GM12878 (cell line): ENCODE measurements around the gene FAM13C. TPM values are rescaled to one million over a fixed set of nuclear protein-coding genes. Genes with fewer than 3 reads are reported as not detected.

Experiments
- ATAC-seq: fragments of 200-7000 bp; cut with Tn5 transposase; 3 replicates; pipeline ENCODE4 v1.9.1; 2020; ENCODE audit warnings: mild to moderate bottlenecking, moderate library complexity
- BruUV-seq: library from RNA; stranded (reverse); fragments of 400-500 nt; replicated peaks from 2 replicates; lab custom pipeline; 2021; lab: Mats Ljungman, UMichigan
- CTCF ChIA-PET: fragments of 300-600 bp; sonication (Branson Sonifier 250); formaldehyde crosslinking; extraction: SDS; loops from one replicate; lab custom pipeline; 2021; ENCODE audit warnings: inconsistent platforms; lab: Yijun Ruan, JAX
- POLR2A ChIA-PET: fragments of 350-600 bp; formaldehyde crosslinking; extraction: SDS; loops from one replicate; lab custom pipeline; 2021; ENCODE audit warnings: inconsistent platforms; lab: Charles Lee
- RAD21 ChIA-PET: fragments of 300-600 bp; sonication (Branson Sonifier 250); formaldehyde crosslinking; loops from one replicate; lab custom pipeline; 2023; ENCODE audit warnings: antibody characterized with exemption; ENCODE audit not compliant: unreplicated experiment; lab: Charles Lee
- SMC1A ChIA-PET: fragments of 300-600 bp; sonication (Branson Sonifier 250); formaldehyde crosslinking; loops from one replicate; lab custom pipeline; 2023; ENCODE audit not compliant: unreplicated experiment, uncharacterized antibody; lab: Charles Lee
- DNase-seq: peaks from one replicate; pipeline ENCODE4 v3.0.0-alpha.2; 2011; ENCODE audit warnings: low read depth, low spot score
- FAIRE-seq: peaks from 3 replicates; lab custom pipeline; 2011; peaks lifted over from hg19 to GRCh38; lab: Jason Lieb, UNC
- H2AFZ ChIP-seq: 2 replicates; pipeline ENCODE4 v1.6.0; 2011; ENCODE audit warnings: low read depth, low read length, control low read depth; ENCODE audit not compliant: control insufficient read depth
- H3K27ac ChIP-seq: 2 replicates; pipeline ENCODE4 v1.5.1; 2011; ENCODE audit warnings: control low read depth; ENCODE audit not compliant: control insufficient read depth, insufficient read depth
- H3K27me3 ChIP-seq, 2 experiments: replicated peaks in 1 of 2; 2 replicates each; pipeline versions ENCODE4 v1.6.0 to v1.6.1; 2011; ENCODE audit warnings: low read length in 1 of 2; ENCODE audit not compliant: control insufficient read depth in 2 of 2, insufficient read depth in 2 of 2
- H3K36me3 ChIP-seq, 2 experiments: 2 replicates each; pipeline ENCODE4 v1.5.1; 2011; ENCODE audit warnings: low read length in 1 of 2; ENCODE audit not compliant: control insufficient read depth in 2 of 2, insufficient read depth in 2 of 2
- H3K4me1 ChIP-seq: 2 replicates; pipeline ENCODE4 v1.6.1; 2011; ENCODE audit warnings: mild to moderate bottlenecking, low read length, moderate library complexity, mixed read lengths; ENCODE audit not compliant: control insufficient read depth, insufficient read depth
- H3K4me2 ChIP-seq: 2 replicates; pipeline ENCODE4 v1.6.0; 2011; ENCODE audit warnings: control low read depth; ENCODE audit not compliant: control insufficient read depth, insufficient read depth
- H3K4me3 ChIP-seq: fragments of 200-600 bp; sonication (generic); 2 replicates; pipeline ENCODE4 v1.5.1; 2016
- H3K79me2 ChIP-seq: 2 replicates; pipeline ENCODE4 v1.6.0; 2011; ENCODE audit warnings: low read length; ENCODE audit not compliant: control insufficient read depth, insufficient read depth
- H3K9ac ChIP-seq: 2 replicates; pipeline ENCODE4 v1.8.0; 2011; ENCODE audit warnings: low read length, control low read depth, mixed read lengths; ENCODE audit not compliant: control insufficient read depth, insufficient read depth
- H3K9me3 ChIP-seq: replicated peaks from 3 replicates; pipeline ENCODE4 v1.5.1; 2011; ENCODE audit warnings: mild to moderate bottlenecking, low read length; ENCODE audit not compliant: control insufficient read depth, insufficient read depth
- H4K20me1 ChIP-seq: 2 replicates; pipeline ENCODE4 v1.6.0; 2011; ENCODE audit not compliant: control insufficient read depth, insufficient read depth
- BHLHE40 ChIP-seq, 2 experiments: fragments of 450-650 bp in 1 of 2; IDR thresholded peaks; 2 replicates each; pipeline ENCODE4 v1.6.1; 2011 to 2017; ENCODE audit warnings: low read depth in 2 of 2, borderline replicate concordance in 1 of 2, improper control_type of control experiment in 1 of 2, low read length in 1 of 2, mild to moderate bottlenecking in 1 of 2
- CTCF ChIP-seq, 3 experiments: IDR thresholded peaks in 2 of 3; conservative IDR thresholded peaks in 1 of 3; 2 replicates each; pipeline ENCODE4 v1.5.1; 2011; ENCODE audit warnings: low read depth in 3 of 3, low read length in 3 of 3, mild to moderate bottlenecking in 3 of 3, control low read depth in 2 of 3, moderate library complexity in 2 of 3, inconsistent platforms in 1 of 3, mixed read lengths in 1 of 3; ENCODE audit not compliant: control insufficient read depth in 2 of 3, insufficient read depth in 1 of 3; ENCODE audit errors: extremely low read depth in 1 of 3
- EED ChIP-seq: sonication (generic); IDR thresholded peaks from 2 replicates; pipeline ENCODE4 v1.6.1; 2016; ENCODE audit warnings: antibody characterized with exemption, low read depth
- GABPA ChIP-seq: IDR thresholded peaks from 2 replicates; pipeline ENCODE4 v1.6.1; 2014; ENCODE audit warnings: antibody characterized with exemption, low read depth, mild to moderate bottlenecking, inconsistent platforms
- MAX ChIP-seq: IDR thresholded peaks from 2 replicates; pipeline ENCODE4 v1.6.1; 2012; ENCODE audit warnings: low read depth, low read length, improper control_type of control experiment
- MYB ChIP-seq: fragments of 150-350 bp; IDR thresholded peaks from 2 replicates; pipeline ENCODE4 v1.6.1; 2014; ENCODE audit warnings: mild to moderate bottlenecking, low read depth, low read length, borderline replicate concordance
- NFIC ChIP-seq: IDR thresholded peaks from 2 replicates; pipeline ENCODE4 v1.6.1; 2012; ENCODE audit warnings: low read depth, mild to moderate bottlenecking, inconsistent platforms, low read length, moderate library complexity
- NFYA ChIP-seq: IDR thresholded peaks from 2 replicates; pipeline ENCODE4 v1.6.1; 2011; ENCODE audit warnings: low read depth, mild to moderate bottlenecking, low read length, improper control_type of control experiment, borderline replicate concordance
- NFYB ChIP-seq: IDR thresholded peaks from 2 replicates; pipeline ENCODE4 v1.6.1; 2011; ENCODE audit warnings: low read depth, mild to moderate bottlenecking, low read length, improper control_type of control experiment, moderate library complexity; ENCODE audit not compliant: insufficient read depth
- YBX1 ChIP-seq: fragments of 450-650 bp; IDR thresholded peaks from 2 replicates; pipeline ENCODE4 v1.6.1; 2016; ENCODE audit warnings: antibody characterized with exemption
- ZNF217 ChIP-seq: fragments of 450-650 bp; IDR thresholded peaks from 2 replicates; pipeline ENCODE4 v1.6.1; 2017; ENCODE audit warnings: antibody characterized with exemption, mild to moderate bottlenecking
- ZNF622 ChIP-seq: fragments of 450-650 bp; IDR thresholded peaks from 2 replicates; pipeline ENCODE4 v1.6.1; 2017; ENCODE audit warnings: mild to moderate bottlenecking, inconsistent platforms
- WGBS: methylation state at CpG from one replicate; pipeline ENCODE4 v1.1.6; 2016; ENCODE audit warnings: low lambda C conversion rate; ENCODE audit not compliant: insufficient replicate concordance, insufficient coverage; ENCODE audit errors: missing lambda C conversion rate; 5-methylcytosine and 5-hydroxymethylcytosine counted together
- in situ Hi-C: fragments of 300-500 bp; cut with MboI; formaldehyde crosslinking; loops from 9 replicates; pipeline ENCODE4 v1.14.3; 2018; ENCODE audit warnings: mixed read lengths
- intact Hi-C: fragments of 100-400 bp; cut with micrococcal nuclease; formaldehyde crosslinking; loops from one replicate; pipeline ENCODE4 v1.14.2; 2022; ENCODE audit not compliant: unreplicated experiment
- polyA plus RNA-seq, 11 experiments: library from polyadenylated mRNA; depleted of rRNA in 4 of 11; unstranded in 6 of 11; stranded (reverse) in 5 of 11; fragments of >200 nt; fragmentation: Nextera tagmentation in 4 of 11; fragmentation: Illumina TruSeq in 1 of 11; extraction: Ambion mirVana in 4 of 11; extraction: Trizol in 1 of 11; gene quantifications; 1 replicate in 1 of 11; 2 replicates in 10 of 11; pipeline versions ENCODE4 v1.2.1 to v1.2.3, GENCODE V29; 2011 to 2016; ENCODE audit warnings: inconsistent platforms in 2 of 11, missing spikeins in 2 of 11, low read depth in 1 of 11
- total RNA-seq, 4 experiments: library from RNA; depleted of rRNA in 3 of 4; stranded (reverse); fragments of >200 nt in 3 of 4; fragmentation: Illumina TruSeq in 1 of 4; extraction: Trizol in 1 of 4; gene quantifications; 2 replicates each; pipeline versions ENCODE4 v1.2.1 to v1.2.3, GENCODE V29; 2013 to 2021
- TF ChIP-seq, protein P1 (sequence below): fragments of 450-650 bp; IDR thresholded peaks from 2 replicates; pipeline ENCODE4 v1.6.1; 2017; ENCODE audit warnings: mild to moderate bottlenecking, moderate library complexity

FAM13C gene
- total and polyA plus RNA-seq, 10 of the 15 experiments (the other 5 are each of a cell fraction or from before 2014, with no cell fraction given) = 0.04 to 0.31 (median 0.13) TPM; not detected in 5

- Histone ChIP-seq H3K79me2 (no peaks in the 10 kb centered on the region), H3K27ac (no peak overlapping the region), H2AFZ (no peak overlapping the region), H3K9me3 (no peaks in the 10 kb centered on the region), H3K36me3 (no peaks in the 10 kb centered on the region), H3K4me3 (no peak overlapping the region), H3K27me3 (no peaks in the 10 kb centered on the region; a peak in 1 of 4 replicates), H4K20me1 (no peaks in the 10 kb centered on the region), H3K4me2 (no peak overlapping the region), H3K4me1 (no peaks in the 10 kb centered on the region), H3K9ac (no peak overlapping the region)
- BruUV-seq = no TSS peak
- intact Hi-C loops = no loop called here
- ChIA-PET POLR2A (no interaction called here), CTCF (no interaction called here), SMC1A (no interaction called here), RAD21 (no interaction called here)
- no peak for DNase-seq
- TF ChIP-seq ZNF217 = no peak
- TF ChIP-seq MYB = no peak
- TF ChIP-seq GABPA = no peak
- TF ChIP-seq NFYB = no peak
- TF ChIP-seq, protein P1, sequence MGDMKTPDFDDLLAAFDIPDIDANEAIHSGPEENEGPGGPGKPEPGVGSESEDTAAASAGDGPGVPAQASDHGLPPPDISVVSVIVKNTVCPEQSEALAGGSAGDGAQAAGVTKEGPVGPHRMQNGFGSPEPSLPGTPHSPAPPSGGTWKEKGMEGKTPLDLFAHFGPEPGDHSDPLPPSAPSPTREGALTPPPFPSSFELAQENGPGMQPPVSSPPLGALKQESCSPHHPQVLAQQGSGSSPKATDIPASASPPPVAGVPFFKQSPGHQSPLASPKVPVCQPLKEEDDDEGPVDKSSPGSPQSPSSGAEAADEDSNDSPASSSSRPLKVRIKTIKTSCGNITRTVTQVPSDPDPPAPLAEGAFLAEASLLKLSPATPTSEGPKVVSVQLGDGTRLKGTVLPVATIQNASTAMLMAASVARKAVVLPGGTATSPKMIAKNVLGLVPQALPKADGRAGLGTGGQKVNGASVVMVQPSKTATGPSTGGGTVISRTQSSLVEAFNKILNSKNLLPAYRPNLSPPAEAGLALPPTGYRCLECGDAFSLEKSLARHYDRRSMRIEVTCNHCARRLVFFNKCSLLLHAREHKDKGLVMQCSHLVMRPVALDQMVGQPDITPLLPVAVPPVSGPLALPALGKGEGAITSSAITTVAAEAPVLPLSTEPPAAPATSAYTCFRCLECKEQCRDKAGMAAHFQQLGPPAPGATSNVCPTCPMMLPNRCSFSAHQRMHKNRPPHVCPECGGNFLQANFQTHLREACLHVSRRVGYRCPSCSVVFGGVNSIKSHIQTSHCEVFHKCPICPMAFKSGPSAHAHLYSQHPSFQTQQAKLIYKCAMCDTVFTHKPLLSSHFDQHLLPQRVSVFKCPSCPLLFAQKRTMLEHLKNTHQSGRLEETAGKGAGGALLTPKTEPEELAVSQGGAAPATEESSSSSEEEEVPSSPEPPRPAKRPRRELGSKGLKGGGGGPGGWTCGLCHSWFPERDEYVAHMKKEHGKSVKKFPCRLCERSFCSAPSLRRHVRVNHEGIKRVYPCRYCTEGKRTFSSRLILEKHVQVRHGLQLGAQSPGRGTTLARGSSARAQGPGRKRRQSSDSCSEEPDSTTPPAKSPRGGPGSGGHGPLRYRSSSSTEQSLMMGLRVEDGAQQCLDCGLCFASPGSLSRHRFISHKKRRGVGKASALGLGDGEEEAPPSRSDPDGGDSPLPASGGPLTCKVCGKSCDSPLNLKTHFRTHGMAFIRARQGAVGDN = no peak
- TF ChIP-seq NFYA = no peak
- no peak for TF ChIP-seq YBX1
- TF ChIP-seq ZNF622 = no peak
- no peak for TF ChIP-seq CTCF (IDR thresholded peaks at IDR 0.05 in 2 of 3, conservative IDR thresholded peaks at IDR 0.05 in 1 of 3; ENCODE audit: control insufficient read depth in 2 of 3, extremely low read depth in 1 of 3, insufficient read depth in 1 of 3, low read depth in 3 of 3, low read length in 3 of 3)
- no peak for TF ChIP-seq EED
- no peak for TF ChIP-seq MAX
- TF ChIP-seq BHLHE40 (IDR thresholded peaks at IDR 0.05; ENCODE audit: borderline replicate concordance in 1 of 2, low read depth in 2 of 2, low read length in 1 of 2) = no peak
- TF ChIP-seq NFIC = no peak
- FAIRE-seq = no peak
- 62% methylated on average over 4 of the region's 4 CpGs for WGBS
- in situ Hi-C loops = no loop called here
- ATAC-seq = no peak
These were observed 77.3 kb downstream of the FAM13C start for GRCh38 chr10:59285073-59285472.
